T-helper 2 cell treated with Interferon-gamma antibody and Interleukin-4, amounts not matched to agents 5 μg/mL and 100 μg/mL, for 36 hours (primary cell): ENCODE measurements around the gene WNK1.
"Not testable (repeated sequence)": the region's sequence is repeated elsewhere in the genome, so short reads cannot be mapped to it uniquely, and the experiment has no call there.

Experiments used
- DNase-seq: peaks from one replicate; pipeline ENCODE4 v3.0.0; 2021; ENCODE audit warnings: low spot score
- H3K27ac Mint-ChIP-seq: one replicate; pipeline ENCODE4 v1.8.0; 2021; ENCODE audit warnings: mild to moderate bottlenecking, mixed read lengths
- H3K27me3 Mint-ChIP-seq: one replicate; pipeline ENCODE4 v1.8.0; 2021; ENCODE audit warnings: low read depth, mixed read lengths
- H3K36me3 Mint-ChIP-seq: one replicate; pipeline ENCODE4 v1.8.0; 2021; ENCODE audit warnings: low read depth, mixed read lengths
- H3K4me1 Mint-ChIP-seq: one replicate; pipeline ENCODE4 v1.8.0; 2021; ENCODE audit warnings: low read depth, mixed read lengths
- H3K4me3 Mint-ChIP-seq: one replicate; pipeline ENCODE4 v1.8.0; 2022; ENCODE audit warnings: mild to moderate bottlenecking, moderate library complexity, mixed read lengths
- H3K9me3 Mint-ChIP-seq: one replicate; pipeline ENCODE4 v1.8.0; 2021; ENCODE audit warnings: mixed read lengths

Gene WNK1

DNA sequence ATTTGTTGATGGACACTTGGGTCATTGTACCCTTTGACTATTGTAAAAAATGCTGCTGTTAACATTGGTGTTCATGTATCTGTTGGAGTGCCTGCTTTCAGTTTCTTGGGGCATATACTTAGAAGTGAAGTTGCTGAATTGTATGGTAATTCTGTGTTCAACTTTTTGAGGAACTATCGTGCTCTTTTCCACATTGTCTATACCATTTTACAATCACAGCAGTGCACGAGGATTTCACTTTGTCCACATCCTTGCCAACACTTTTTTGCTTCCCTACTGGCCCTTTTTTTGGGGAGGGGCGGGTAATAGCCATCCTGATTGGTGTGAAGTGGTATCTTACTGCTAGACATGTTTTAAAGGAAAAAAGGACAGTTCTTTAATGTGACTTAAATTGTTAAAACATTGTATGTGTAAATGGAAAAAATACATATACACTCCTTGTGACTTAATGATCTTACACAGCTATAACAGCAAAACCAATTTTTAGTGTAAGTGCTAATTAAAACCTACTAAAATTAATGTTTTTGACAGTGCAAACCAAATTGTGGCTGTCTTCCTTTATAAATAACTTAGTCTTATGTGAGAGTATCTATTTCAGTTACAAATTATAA lies 52.7 kb downstream of the WNK1 start:
- DNase-seq, result no peak
- Mint-ChIP-seq H3K27me3 (no peaks in the 10 kb centered on the region), H3K9me3 (no peaks in the 10 kb centered on the region), H3K36me3 (no peaks in the 10 kb centered on the region), H3K4me3 (no peak overlapping the region), H3K27ac (no peak overlapping the region), H3K4me1 (peaks cover 62% of the 10 kb centered on the region)

- H3K27ac Mint-ChIP-seq, result no peak overlapping the region
- peak overlapping the region; percentile 49 for H3K4me3 Mint-ChIP-seq
Measured at GRCh38 chr12:806200-806791, 53.9 kb downstream of the WNK1 start.

GRCh38 chr12:807041-807735 lies 54.8 kb downstream of the WNK1 start:
- Mint-ChIP-seq H3K4me1 (peaks cover 63% of the 10 kb centered on the region), H3K27me3 (no peaks in the 10 kb centered on the region), H3K4me3 (peak overlapping the region; percentile 44), H3K27ac (peak overlapping the region; percentile 64), H3K9me3 (no peaks in the 10 kb centered on the region), H3K36me3 (no peaks in the 10 kb centered on the region)
- DNase-seq, result no peak

More at GRCh38 chr12:806200-806791, 53.9 kb downstream of the WNK1 start:
- Mint-ChIP-seq H3K27me3 (no peaks in the 10 kb centered on the region), H3K9me3 (no peaks in the 10 kb centered on the region), H3K4me1 (peaks cover 62% of the 10 kb centered on the region), H3K36me3 (no peaks in the 10 kb centered on the region)
- no peak for DNase-seq

DNA sequence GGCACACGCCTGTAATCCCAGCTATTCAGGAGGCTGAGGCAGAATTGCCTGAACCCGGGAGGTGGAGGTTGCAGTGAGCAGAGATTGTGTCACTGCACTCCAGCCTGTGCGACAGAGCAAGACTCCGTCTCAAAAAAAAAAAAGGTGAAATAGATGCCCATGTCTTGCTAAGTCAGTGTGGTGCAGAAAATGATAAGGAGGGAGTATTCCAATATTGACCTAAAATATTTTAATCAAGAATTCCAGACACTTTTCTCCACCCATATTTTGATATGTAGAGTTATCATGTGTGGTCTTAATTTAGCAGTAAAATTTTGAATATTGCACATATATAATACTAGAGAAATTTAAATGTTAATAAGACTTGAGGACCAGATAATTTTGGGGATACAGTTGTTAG lies 57.7 kb downstream of the WNK1 start:
- no peak overlapping the region for H3K4me3 Mint-ChIP-seq
- DNase-seq, result no peak
- peaks cover 7% of the 10 kb centered on the region for H3K36me3 Mint-ChIP-seq
- peaks cover 65% of the 10 kb centered on the region for H3K4me1 Mint-ChIP-seq
- no peaks in the 10 kb centered on the region for H3K27me3 Mint-ChIP-seq
- no peaks in the 10 kb centered on the region for H3K9me3 Mint-ChIP-seq
- no peak overlapping the region for H3K27ac Mint-ChIP-seq

- peak overlapping the region; percentile 20 for H3K27ac Mint-ChIP-seq
- H3K36me3 Mint-ChIP-seq, result peaks cover 7% of the 10 kb centered on the region
- H3K4me3 Mint-ChIP-seq, result peak overlapping the region; percentile 15
- no peaks in the 10 kb centered on the region for H3K9me3 Mint-ChIP-seq
- DNase-seq, result peak; percentile 53
- peaks cover 63% of the 10 kb centered on the region for H3K4me1 Mint-ChIP-seq
- no peaks in the 10 kb centered on the region for H3K27me3 Mint-ChIP-seq
Measured at GRCh38 chr12:810671-811415, 58.5 kb downstream of the WNK1 start.

DNA sequence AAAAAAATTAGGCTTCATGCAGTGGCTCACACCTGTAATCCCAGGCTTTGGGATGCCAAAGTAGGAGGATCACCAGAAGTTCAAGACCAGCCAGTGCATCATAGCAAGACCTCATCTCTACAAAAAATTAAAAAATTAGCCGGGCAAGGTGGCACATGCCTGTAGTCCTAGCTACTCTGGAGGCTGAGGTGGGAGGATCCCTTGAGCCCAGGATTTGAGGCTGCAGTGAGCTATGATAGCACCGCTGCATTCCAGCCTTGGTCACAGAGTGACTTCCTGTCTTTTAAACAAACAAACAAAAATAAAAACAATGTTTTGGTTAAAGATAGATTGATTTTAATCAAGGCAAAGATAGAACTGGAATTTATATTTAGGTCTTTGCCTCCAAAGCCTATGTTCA lies 60.6 kb downstream of the WNK1 start:
- Mint-ChIP-seq H3K27me3 (no peaks in the 10 kb centered on the region), H3K27ac (no peak overlapping the region), H3K36me3 (peaks cover 17% of the 10 kb centered on the region), H3K9me3 (no peaks in the 10 kb centered on the region), H3K4me3 (no peak overlapping the region), H3K4me1 (peaks cover 51% of the 10 kb centered on the region)
- no peak for DNase-seq

DNA sequence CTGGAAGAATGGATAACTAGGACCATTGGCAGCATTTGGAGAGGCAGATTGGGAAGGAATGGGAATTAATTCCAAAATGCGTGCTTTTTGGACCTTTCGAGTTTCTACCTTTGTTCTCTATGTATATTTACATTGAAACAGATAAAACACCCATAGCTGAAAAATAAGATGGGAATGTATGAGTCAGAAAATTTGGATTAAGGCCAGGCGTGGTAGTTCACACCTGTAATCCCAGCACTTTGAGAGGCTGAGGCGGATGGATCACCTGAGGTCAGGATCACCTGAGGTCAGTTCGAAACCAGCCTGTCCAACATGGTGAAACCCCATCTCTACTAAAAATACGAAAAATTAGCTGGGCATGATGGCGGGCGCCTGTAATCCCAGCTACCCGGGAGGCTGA lies 65.1 kb downstream of the WNK1 start:
- H3K9me3 Mint-ChIP-seq, DNase-seq, H3K27me3 Mint-ChIP-seq, H3K4me3 Mint-ChIP-seq, H3K27ac Mint-ChIP-seq: not testable (repeated sequence)
- peaks cover 33% of the 10 kb centered on the region for H3K4me1 Mint-ChIP-seq
- H3K36me3 Mint-ChIP-seq, result peaks cover 30% of the 10 kb centered on the region

- Mint-ChIP-seq H3K4me1 (peaks cover 35% of the 10 kb centered on the region), H3K9me3 (peaks cover 3% of the 10 kb centered on the region), H3K36me3 (peaks cover 35% of the 10 kb centered on the region), H3K27me3 (no peaks in the 10 kb centered on the region), H3K27ac (no peak overlapping the region), H3K4me3 (no peak overlapping the region)
- DNase-seq, result no peak
Measured at GRCh38 chr12:817941-818600, 65.7 kb downstream of the WNK1 start.

GRCh38 chr12:818733-819132 lies 66.4 kb downstream of the WNK1 start:
- DNase-seq, result no peak
- Mint-ChIP-seq H3K27me3 (no peaks in the 10 kb centered on the region), H3K27ac (no peak overlapping the region), H3K4me1 (peaks cover 34% of the 10 kb centered on the region), H3K4me3 (no peak overlapping the region), H3K36me3 (peaks cover 35% of the 10 kb centered on the region), H3K9me3 (peaks cover 8% of the 10 kb centered on the region)

GRCh38 chr12:820336-820735 lies 68.0 kb downstream of the WNK1 start:
- DNase-seq, result no peak
- peaks cover 35% of the 10 kb centered on the region for H3K36me3 Mint-ChIP-seq
- no peak overlapping the region for H3K4me3 Mint-ChIP-seq
- H3K4me1 Mint-ChIP-seq, result peaks cover 34% of the 10 kb centered on the region
- H3K9me3 Mint-ChIP-seq, result peaks cover 8% of the 10 kb centered on the region
- H3K27ac Mint-ChIP-seq, result no peak overlapping the region
- no peaks in the 10 kb centered on the region for H3K27me3 Mint-ChIP-seq

DNA sequence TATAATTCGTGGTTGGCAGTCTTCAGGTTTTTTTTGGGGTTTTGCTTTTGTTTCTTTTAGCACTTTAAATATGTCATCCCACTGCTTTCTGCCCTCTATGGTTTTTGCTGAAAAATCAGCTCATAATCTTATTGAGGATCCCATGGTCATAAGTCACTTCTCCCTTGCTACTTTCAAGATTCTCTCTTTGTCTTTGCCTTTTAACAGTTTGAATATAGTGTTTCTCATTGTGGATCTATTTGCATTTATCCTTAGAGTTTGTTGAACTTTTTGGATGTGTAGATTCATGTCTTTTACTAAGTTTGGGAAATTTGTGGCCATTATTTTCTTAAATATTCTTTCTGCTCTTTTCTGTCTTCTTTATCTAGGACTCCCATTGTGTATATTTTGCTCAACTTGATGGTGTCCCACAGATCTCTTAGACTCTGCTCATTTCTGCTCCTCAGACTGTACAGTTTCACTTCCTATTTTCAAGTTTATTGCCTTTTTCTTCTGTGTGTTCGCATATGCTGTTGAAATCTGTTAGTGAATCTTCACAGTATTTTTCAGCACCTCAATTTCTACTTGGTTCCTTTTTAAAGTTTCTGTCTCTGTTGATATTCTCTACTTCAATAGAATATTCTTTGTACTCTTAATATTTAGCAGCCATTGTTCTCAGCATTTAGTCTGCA lies 70.8 kb downstream of the WNK1 start:
- peaks cover 31% of the 10 kb centered on the region for H3K36me3 Mint-ChIP-seq
- H3K4me3 Mint-ChIP-seq, result peak overlapping the region; percentile 19
- no peaks in the 10 kb centered on the region for H3K27me3 Mint-ChIP-seq
- H3K4me1 Mint-ChIP-seq, result peaks cover 28% of the 10 kb centered on the region
- H3K9me3 Mint-ChIP-seq, result peaks cover 8% of the 10 kb centered on the region
- H3K27ac Mint-ChIP-seq, result peak overlapping the region; percentile 29
- DNase-seq, result no peak

DNA sequence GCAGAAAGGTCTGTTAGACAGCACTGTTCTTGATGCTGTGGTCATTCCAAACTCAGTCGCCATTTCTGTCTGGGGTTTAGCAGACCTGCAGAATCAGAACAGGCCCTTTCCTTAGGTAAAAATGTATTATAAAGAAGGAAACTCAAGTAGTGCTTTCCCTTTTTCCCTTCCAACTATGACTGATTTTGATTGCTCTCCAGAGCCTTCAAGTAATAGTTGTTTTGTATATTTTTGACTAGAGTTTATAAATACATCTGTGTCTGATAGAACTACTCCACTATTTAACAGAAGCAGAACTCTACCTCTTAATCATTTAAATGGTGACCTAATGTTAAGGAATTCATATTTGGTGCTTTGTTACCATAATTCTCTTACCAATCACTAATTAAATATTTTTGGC lies 74.0 kb downstream of the WNK1 start:
- DNase-seq, result no peak
- Mint-ChIP-seq H3K27me3 (no peaks in the 10 kb centered on the region), H3K9me3 (peaks cover 8% of the 10 kb centered on the region), H3K4me1 (peaks cover 28% of the 10 kb centered on the region), H3K36me3 (peaks cover 44% of the 10 kb centered on the region), H3K4me3 (no peak overlapping the region), H3K27ac (no peak overlapping the region)

- H3K27ac Mint-ChIP-seq, result no peak overlapping the region
Measured at GRCh38 chr12:828726-829395, 76.5 kb downstream of the WNK1 start.

More at GRCh38 chr12:828726-829395, 76.5 kb downstream of the WNK1 start:
- peaks cover 42% of the 10 kb centered on the region for H3K36me3 Mint-ChIP-seq
- DNase-seq, result no peak
- no peak overlapping the region for H3K4me3 Mint-ChIP-seq
- H3K4me1 Mint-ChIP-seq, result peaks cover 13% of the 10 kb centered on the region
- no peaks in the 10 kb centered on the region for H3K9me3 Mint-ChIP-seq
- H3K27me3 Mint-ChIP-seq, result no peaks in the 10 kb centered on the region
